ENCODE measurements around the gene CAPZB. TPM values are rescaled to one million over a fixed set of nuclear protein-coding genes. Genes with fewer than 3 reads are reported as not detected.

CAPZB gene
- total and polyA plus RNA-seq, 2 donors (not counting 3 experiments of a cell fraction or from before 2014, with no cell fraction given) = 196 to 347 TPM

DNA sequence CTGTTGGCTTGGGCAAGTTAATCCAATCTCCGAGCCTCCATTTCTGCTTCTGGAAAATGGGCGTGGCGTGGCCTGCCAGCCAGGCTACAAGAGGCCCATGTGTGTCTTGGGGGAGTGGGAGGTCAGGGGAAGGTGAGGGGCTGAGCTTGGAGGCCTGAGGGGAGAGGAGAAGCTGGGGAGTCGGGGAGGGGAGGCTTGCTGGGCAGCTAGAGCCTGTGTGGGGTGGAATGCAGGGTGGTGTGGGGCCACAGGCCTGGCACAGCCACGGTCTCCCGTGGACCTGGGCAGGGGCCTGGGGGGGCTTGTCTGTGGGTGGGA is 158.6 kb downstream of the CAPZB start:
- no peaks in the 10 kb centered on the region for H3K9me1 ChIP-seq (replicated peaks; ENCODE audit: control insufficient read depth, extremely low read depth, insufficient read depth, low read length)
- H3K79me2 ChIP-seq (ENCODE audit: control insufficient read depth, insufficient read depth, low read length) = no peaks in the 10 kb centered on the region
- no peaks in the 10 kb centered on the region for H3K27me3 ChIP-seq (ENCODE audit: control insufficient read depth in 2 of 2, insufficient read depth in 2 of 2, low read length in 2 of 2)
- no peaks in the 10 kb centered on the region for H4K20me1 ChIP-seq (replicated peaks; ENCODE audit: control insufficient read depth, extremely low read depth, insufficient read depth, low read length)
- no peak overlapping the region for H3K27ac ChIP-seq (ENCODE audit: insufficient read depth, low read depth, low read length)
- no peaks in the 10 kb centered on the region for H3K9me3 ChIP-seq (replicated peaks; ENCODE audit: control insufficient read depth, insufficient read depth, low read length)
- ChIA-PET CTCF (interaction anchor here (1.6 kb wide), 1 partner anchor 327 kb away, joined by 4 read pairs; no protein-coding TSS in a partner anchor), POLR2A (no interaction called here)
- no peak overlapping the region for H3K4me3 ChIP-seq (replicated peaks in 1 of 3; ENCODE audit: insufficient read depth in 1 of 3, low read depth in 1 of 3, low read length in 3 of 3)
- peaks cover 4 to 37% of the 10 kb centered on the region in 2 experiments for H3K36me3 ChIP-seq (ENCODE audit: control insufficient read depth in 2 of 2, extremely low read depth in 1 of 2, insufficient read depth in 2 of 2, low read length in 2 of 2)
- TF ChIP-seq POLR2A (IDR thresholded peaks at IDR 0.05; ENCODE audit: low read depth, low read length) (no peak), POLR2AphosphoS5 (IDR thresholded peaks at IDR 0.05; ENCODE audit: insufficient read depth, low read depth, low read length) (no peak), GATA2 (IDR thresholded peaks at IDR 0.05; ENCODE audit: insufficient read depth, insufficient read length, low read depth, low read length) (no peak), MYC (IDR thresholded peaks at IDR 0.05; ENCODE audit: low read depth, low read length) (no peak), FOS (IDR thresholded peaks at IDR 0.05; ENCODE audit: borderline replicate concordance, insufficient read depth, low read length) (no peak), JUN (IDR thresholded peaks at IDR 0.05; ENCODE audit: borderline replicate concordance, insufficient read depth, insufficient read length, low read depth) (no peak), EZH2 (IDR thresholded peaks at IDR 0.05; ENCODE audit: borderline replicate concordance, low read depth, low read length, severe bottlenecking) (no peak)
- TF ChIP-seq, protein P1, sequence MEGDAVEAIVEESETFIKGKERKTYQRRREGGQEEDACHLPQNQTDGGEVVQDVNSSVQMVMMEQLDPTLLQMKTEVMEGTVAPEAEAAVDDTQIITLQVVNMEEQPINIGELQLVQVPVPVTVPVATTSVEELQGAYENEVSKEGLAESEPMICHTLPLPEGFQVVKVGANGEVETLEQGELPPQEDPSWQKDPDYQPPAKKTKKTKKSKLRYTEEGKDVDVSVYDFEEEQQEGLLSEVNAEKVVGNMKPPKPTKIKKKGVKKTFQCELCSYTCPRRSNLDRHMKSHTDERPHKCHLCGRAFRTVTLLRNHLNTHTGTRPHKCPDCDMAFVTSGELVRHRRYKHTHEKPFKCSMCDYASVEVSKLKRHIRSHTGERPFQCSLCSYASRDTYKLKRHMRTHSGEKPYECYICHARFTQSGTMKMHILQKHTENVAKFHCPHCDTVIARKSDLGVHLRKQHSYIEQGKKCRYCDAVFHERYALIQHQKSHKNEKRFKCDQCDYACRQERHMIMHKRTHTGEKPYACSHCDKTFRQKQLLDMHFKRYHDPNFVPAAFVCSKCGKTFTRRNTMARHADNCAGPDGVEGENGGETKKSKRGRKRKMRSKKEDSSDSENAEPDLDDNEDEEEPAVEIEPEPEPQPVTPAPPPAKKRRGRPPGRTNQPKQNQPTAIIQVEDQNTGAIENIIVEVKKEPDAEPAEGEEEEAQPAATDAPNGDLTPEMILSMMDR (IDR thresholded peaks at IDR 0.05; ENCODE audit: extremely low read depth in 1 of 2, insufficient read depth in 1 of 2, low read depth in 1 of 2, low read length in 2 of 2) = no peak
- TF ChIP-seq, protein P2, sequence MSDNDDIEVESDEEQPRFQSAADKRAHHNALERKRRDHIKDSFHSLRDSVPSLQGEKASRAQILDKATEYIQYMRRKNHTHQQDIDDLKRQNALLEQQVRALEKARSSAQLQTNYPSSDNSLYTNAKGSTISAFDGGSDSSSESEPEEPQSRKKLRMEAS (IDR thresholded peaks at IDR 0.05; ENCODE audit: insufficient read depth, insufficient read length) = no peak
- no TSS peak for BruUV-seq (replicated peaks)
- H3K4me1 ChIP-seq (ENCODE audit: control insufficient read depth, extremely low read depth, insufficient read depth, low read length) = no peaks in the 10 kb centered on the region
- H3K4me2 ChIP-seq (ENCODE audit: insufficient read depth, low read length) = no peak overlapping the region
- dilution Hi-C loops (cut with MboI; ENCODE audit: extremely low pct_ligation_motif_present, low sequenced_read_pairs) = no loop called here
- no peak overlapping the region for H2AFZ ChIP-seq (ENCODE audit: low read depth, low read length)
- no peak for DNase-seq (ENCODE audit: low read depth, low spot score)
- no peak overlapping the region for H3K9ac ChIP-seq (replicated peaks; ENCODE audit: extremely low read depth, insufficient read depth, low read length)
- no peak for FAIRE-seq
- intact Hi-C loops (cut with micrococcal nuclease) = no loop called here
